ENCODE measurements around the gene CEACAM21.
A peak's percentile ranks its signal among the peaks of the same experiment; 100 is the strongest.

Gene CEACAM21

DNA sequence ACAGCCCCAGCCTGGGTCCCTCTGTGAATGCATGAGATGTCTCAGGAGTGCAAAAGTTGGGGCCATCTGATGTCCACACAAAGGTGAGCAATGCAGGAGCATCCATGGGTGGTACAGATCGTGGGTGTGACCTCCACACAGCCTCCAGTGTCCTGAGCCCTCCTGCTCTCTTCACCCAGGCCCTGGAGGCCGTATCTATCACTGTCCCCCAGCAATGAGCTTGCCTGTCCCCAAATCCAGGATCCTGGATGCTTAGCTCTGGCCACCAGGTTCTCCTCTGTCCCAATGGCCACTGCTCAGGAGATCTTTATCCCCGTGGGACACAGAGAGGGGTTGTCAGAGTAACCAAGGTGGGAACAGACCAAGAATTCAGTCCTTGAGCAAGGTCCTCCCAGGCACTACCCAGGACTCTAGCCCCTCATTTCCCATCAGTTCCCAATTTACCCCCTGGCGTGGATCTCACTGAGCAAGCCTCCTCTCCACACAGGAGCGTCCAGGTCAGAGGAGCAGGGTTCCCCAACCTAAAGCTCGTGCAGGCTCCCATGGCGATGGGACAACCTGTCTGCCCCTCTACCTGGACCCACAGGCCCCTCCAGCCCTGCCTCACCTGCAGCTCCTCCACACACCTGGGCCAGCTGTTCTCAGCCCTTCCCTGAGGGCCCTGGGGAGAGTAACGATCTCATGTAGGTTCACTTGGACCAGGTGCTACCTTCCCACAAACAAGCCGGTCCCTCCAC is 11.3 kb downstream of the CEACAM21 start:
- no peak for DNase-seq (ENCODE audit: low spot score)

DNA sequence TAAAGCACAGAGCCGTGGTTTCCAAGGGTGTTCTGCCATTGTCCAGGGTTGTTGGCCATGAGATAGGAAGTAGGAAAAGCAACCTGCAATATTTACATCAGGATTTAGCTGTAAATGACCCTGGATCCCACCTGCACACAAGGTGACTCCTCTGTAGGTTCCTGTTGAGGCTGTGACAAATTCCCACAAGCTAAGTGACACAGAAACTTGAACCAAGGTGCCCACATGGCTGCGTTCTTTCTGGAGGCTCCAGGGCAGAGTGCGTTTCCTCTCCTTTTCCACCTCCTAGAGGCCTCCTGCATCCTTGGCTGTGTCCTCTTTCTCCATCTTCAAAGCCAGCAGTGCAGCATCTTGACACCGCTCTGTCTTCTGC is 11.9 kb downstream of the CEACAM21 start:
- no peak for DNase-seq (ENCODE audit: low spot score)

DNA sequence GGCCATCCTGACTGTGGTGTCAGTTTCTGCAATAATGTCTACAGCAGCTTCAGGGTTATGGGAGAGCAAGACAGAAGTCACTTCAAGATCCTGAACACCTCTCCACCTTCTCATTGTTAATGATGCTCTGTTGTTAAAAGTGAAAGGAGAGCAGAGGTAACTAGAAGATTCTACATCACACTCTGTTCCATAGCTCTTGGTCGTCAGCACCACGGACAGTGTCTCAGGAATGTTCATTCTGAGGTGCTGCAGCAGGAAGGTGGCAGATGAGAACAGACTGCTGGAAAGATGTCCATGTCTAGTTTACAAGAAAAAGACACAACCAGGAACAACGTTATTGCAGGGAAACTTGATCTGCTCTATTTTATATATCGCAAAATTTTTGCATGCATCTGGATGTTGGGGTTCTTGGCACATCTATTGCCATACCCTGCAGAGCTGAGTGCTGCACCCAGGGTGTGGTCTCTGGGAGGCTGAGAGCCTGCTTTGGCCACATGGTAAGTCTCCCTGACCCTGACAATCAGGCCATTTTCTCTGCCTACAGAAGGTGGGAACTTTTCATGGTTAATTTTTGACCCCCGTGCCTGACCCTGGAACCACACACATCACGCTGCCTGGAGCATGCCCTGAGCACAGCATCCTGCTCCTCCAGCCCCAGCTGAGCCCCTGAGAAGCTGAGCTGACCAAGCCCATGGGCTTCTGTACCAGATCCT is 12.7 kb downstream of the CEACAM21 start:
- DNase-seq (ENCODE audit: low spot score): peak; percentile 35

DNA sequence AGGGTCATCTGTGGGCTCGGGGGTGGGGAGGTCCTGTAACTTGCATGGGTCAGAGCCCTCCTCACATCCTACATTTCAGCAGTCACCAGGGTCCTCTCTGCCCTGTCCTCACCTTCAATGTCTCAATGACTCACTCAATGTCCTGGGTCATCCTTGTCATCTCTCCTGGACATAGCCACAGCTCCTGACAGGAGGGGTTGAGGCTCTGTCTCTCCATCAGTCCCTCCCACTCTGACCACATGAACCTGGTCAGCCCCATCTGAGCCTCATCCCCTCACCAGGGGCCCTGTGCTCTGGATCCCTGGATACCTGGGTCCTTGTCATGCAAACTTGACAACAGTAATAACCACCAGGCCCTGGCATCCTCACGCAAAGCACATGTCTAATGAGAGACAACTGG is 13.4 kb downstream of the CEACAM21 start:
- DNase-seq (ENCODE audit: low spot score): no peak

DNA sequence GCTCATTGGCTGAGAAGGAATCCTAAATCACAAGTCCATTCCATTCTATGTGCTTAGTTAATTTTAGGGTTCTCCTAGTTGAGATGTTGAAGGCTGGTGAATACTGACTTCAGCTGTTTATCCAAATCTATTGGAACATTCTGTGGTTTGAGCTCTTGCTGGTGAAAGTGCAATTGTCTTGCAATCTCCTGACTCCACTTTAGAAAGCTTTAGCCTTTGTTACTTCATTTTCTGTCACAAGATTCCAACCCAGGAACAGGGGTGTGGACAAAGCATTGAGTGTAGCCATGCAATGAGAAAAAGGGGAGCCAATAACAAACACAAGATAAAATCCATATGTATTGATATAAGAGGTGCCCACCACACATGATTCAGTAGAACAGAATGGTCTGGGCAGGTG is 15.0 kb downstream of the CEACAM21 start:
- no peak for DNase-seq (ENCODE audit: low spot score)

DNA sequence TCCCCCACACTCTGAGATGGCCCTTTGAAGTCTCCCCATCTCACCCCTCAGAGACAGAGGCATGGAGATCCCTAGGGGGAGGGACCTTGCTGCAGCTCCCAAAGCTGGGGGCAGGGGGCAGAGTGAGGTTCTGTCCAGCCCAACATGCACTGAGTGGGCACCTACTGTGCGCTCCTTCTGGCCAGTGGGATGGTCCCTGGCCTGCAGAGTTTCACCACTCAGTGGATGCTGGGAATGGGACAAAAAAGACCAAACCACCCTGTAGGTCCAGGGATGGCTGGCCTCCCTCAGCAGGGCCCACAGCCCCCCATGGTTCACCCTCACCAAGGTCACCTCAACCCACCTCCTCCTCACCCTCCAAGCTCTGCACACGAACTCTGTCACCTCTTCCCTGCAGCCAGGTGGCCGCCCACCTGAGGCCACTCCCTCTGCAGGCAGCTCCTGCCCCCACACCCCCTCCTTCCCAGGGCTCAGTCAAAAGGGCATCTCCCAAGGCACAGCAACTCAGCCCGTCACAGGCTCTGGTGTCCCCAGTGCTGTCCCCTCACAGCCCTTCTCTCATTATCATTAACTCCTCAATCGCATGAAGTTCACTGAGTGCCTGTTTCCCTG is 16.1 kb downstream of the CEACAM21 start:
- DNase-seq (ENCODE audit: low spot score): no peak

DNA sequence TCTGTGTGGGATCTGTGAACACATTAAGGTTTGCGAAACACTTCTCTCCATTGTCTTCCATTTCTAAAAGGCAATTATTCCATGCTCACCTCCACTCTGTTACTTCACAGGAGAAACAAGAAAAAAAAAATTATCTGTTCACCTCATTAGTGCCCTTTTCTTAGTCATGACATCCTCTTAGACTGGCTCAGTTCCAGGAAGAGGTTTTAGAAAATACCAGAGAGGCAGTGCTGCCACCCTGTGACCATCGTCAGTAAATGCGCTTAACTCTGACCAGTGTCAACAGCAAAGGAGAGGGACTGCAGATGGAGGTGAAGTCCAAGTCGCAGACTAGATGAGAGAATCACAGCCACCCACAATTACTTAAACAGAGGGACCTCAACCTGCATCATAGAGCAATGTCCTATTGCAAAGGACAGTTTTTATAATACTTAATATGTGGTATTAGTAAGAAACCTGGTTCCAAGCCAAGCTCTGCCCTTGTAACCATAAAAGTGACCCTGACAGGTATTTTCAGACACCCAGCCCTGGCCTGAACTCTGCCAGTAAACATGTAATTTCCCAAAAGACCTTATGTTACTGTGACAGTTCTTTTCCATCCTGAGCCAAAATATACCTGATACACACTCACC is 19.4 kb downstream of the CEACAM21 start:
- peak; percentile 64 for DNase-seq (ENCODE audit: low spot score)

DNA sequence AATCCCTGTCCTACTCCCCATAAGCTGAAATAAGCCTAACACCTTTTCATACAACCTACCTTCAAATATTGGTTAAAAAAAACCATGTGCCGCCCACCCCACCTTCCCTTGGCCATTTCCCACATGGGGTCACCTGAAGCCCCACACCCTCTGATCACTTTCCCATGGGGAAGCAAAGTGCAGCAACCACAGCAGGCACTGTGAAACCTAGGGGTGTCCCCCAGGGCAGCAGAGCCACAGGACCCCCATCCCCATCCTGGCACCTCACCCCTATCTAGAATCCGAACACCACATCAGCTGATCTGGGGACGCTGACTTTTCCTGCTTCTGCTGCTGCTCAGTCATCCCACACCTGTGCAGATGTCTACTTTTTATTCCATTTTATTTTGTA is 19.9 kb downstream of the CEACAM21 start:
- no peak for DNase-seq (ENCODE audit: low spot score)

DNA sequence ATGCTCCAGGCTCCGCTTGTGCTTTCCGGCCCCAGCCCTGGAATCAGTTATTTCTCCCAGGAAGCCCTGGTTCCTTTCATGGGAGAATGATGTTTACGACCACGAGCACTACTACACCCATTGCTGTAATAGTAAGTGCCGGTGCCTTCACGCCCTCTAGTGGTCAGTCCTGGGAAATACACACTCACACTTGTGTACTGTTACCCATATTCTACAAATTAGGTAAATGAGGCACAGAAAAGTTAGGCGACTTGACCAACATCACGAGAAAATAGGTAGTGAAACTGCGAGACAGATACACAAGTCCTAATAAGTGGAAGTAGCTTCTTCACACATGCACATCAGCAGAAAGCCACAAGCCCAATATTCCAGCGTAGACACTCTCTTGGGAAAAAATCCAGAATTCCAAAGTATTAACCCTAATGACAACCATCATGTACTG is 21.7 kb downstream of the CEACAM21 start:
- DNase-seq (ENCODE audit: low spot score): peak; percentile 82

DNA sequence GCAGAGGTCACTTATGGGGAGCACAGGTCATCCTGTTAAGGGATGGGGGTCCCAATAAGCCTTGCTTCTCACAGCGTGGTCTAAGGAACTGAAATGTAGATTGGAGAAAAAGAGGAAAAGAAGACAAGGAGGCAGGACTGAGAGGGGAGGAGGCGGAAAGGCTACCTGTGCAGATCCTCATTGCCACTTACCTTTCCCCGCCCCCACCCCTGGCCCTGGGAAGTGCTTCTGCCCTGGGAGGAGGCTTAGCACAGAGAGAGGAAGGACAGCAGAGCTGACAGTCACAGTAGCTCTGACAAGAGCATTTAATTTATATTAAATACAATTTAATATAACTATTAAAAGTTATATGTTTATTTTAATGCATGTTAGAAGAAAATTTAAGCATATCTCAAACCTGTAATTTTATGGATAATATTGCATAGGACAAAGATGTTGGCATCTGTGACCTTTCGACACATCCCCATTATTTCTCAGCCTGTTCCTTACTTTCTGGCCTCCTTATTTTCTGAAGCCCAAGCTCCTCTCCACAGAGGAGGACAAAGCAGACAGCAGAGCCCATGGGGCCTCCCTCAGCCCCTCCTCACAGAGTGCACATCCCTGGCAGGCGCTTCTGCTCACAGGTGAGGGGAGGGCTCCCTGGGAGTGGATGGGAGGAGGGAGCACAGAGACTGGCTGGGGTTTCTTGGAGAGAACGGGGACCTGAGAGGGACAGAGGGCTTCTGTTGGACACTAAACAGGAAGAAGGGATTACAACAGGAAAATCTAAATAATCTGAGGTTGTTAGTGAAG is 23.4 kb downstream of the CEACAM21 start:
- no peak for DNase-seq (ENCODE audit: low spot score)

DNA sequence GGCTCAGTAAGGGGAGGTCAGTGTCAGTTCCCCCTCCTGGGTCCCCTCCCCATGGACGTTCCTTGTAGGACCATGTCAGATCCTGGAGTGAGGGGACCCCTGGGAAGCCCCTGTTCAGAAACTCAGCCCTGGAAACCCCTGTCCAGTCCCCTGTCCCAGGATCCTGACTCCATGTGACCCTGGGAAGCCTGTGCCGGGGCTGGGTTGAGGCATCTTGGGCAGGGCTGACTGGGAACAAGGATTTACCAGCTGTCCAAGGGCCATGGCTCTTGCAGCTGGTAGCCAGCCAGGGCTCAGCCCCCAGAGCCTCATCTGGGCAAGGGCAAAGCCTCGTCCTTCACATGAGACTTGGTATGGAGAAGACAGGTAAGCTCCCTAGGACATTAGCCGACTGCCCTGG is 25.8 kb downstream of the CEACAM21 start:
- no peak for DNase-seq (ENCODE audit: low spot score)

DNA sequence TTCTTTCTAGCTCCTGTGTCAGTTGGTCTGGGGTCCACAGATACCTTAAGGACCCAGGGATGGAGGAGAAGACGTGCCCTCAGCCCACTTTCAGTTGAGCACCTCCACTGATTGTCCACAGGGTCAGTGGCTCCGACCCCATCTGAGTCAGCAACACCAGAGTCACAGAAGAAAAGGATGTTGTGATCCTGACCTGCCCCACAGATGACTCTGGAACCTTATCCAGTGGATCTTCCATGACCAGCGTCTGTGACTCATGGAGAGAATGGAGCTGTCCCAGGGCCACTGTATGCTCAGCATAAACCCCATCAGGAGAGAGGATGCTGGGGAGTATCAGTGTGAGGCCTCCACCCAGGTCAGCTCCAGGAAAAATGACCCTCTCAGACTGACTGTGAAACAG is 28.9 kb downstream of the CEACAM21 start:
- no peak for DNase-seq (ENCODE audit: low spot score)

DNA sequence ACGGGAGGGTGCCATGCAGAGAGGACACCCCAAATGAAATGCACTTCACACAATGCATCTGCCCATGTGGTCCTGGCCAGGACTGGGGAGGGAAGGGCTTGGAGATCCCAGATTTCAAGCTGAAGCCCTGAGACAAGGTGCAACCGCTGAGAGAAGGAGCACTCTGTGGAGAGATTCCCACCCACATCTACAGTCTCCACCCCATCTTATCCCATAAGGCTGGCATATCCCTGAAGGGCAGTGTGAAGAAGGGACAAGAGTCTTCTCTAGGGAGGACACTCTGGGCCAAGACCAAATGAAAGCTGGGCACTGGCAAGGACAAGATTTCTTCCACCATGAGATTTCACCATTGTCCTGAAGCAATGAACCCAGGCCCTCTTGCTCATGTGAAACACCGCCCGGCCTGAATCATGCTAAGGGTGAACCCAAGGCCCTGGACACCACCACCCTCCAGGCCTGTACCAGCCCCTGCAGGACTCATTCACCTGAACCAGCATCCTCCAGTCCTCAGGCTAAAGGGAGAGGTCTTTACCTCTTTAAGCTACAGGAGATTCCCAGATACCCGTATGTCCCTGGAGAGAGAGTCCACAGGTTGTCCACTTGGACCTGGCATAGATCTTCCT is 30.4 kb downstream of the CEACAM21 start:
- DNase-seq (ENCODE audit: low spot score): no peak

DNA sequence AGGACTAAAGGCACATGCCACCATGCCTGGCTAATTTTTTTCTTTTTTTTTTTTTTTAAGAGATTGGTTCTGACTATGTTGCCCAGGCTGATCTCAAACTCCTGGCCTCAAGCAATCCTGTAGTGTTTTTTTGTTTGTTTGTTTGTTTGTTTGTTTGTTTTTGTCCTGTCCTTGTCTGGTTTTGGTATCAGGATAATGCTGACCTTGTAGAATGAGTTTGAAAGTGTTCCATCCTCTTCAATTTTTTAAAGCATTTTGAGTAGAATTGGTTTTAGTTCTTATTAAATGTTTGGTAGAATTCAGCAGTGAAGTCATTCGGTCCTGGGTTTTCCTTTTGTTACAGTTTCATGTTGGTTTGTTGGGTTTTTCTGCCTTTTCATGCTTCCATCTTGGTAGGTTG is 31.7 kb downstream of the CEACAM21 start:
- DNase-seq (ENCODE audit: low spot score): no peak

DNA sequence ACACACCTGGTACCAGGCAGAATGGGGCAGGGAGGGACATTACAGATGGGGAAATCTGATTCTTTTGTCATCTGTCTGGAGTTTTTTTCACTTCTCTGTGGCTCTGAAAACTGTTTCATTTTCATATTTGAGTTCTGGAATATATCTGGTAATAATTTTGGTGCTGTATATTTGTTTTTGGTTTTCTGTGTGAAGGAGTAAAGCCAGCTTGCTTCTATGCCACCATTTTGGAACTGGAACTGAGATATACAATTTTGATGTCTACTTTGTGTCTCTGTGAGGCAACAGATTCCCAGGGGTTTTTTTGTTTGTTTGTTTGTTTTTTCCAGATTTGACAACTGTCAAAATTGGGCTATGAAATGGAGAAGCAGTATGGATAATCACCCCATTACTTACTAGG is 34.8 kb downstream of the CEACAM21 start:
- no peak for DNase-seq (ENCODE audit: low spot score)

DNA sequence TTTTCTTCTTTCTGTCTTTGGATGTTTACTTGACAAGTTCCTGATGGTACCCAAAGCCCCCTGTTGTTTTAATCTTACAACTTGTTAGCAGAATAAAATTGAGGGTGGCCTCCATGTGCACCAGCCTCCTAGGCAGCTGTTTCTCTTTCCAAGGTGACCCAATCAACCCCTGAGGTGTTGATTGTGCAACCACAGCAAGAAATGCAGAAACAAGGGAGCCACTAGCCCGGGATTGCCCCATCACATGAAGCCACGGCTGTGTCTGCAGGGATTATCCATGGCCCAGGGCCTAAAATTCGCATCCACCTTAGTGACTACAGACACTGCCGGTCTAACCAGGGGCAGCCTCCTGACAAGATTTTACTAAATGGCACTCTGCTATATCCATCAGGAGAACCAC is 36.5 kb downstream of the CEACAM21 start:
- DNase-seq (ENCODE audit: low spot score): no peak

DNA sequence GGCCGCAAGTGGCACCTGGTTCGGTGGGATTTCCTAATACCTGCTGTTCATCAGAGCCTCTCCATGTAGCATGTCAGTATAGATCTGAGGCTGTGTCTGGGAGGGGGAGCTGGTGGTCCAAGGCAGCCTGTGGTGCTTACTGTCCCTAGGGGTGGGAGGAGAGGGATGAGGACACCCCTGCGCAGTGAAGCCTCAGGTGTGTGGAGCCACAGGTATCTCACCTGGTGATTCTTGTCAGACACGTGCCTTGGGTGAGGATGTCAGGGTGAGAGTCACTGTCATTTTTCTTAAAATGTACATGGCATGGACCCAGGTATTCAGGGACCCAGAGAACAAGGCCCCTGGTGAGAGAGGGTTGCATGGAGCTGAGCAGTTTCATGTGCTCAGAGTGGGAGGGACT is 39.2 kb downstream of the CEACAM21 start:
- DNase-seq (ENCODE audit: low spot score): no peak

DNA sequence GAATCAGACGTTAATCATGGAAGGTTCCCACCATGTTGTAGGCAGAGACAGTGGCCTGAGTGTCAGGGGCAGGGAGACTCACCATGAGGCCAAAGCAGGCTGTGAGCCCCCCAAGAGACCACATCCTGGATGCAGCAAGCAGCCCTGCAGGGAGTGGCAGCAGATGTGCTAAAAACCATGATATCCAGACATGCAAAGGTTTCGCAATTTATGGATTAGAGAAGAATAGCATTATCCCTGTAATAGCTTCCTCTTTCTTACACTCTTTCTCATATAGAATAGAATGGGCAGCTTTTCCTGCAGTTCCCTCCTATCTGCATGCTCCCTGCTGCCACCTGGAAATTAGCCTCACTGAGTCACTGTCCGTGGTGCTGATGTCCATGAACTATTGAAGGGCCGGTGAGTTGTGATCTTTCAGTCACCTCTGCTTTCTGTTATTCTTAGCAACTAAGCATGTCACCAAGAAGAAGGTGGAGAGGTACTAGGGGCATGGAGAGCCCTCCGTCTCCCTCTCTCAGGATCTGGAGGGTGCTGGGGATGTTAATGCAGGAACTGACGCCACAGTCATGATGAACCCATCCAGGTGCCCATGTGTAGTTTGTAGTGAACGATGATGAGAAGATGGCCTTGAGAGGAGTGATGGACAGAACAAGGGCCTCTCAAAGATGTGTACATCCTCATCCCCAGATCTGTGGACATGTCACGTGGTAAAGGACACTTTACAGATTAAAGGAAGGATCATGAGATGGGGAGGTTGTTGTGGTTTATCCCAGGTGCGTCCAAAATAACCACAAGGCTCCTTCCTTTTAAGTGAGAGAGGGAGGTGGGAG is 41.0 kb downstream of the CEACAM21 start:
- no peak for DNase-seq (ENCODE audit: low spot score)

DNA sequence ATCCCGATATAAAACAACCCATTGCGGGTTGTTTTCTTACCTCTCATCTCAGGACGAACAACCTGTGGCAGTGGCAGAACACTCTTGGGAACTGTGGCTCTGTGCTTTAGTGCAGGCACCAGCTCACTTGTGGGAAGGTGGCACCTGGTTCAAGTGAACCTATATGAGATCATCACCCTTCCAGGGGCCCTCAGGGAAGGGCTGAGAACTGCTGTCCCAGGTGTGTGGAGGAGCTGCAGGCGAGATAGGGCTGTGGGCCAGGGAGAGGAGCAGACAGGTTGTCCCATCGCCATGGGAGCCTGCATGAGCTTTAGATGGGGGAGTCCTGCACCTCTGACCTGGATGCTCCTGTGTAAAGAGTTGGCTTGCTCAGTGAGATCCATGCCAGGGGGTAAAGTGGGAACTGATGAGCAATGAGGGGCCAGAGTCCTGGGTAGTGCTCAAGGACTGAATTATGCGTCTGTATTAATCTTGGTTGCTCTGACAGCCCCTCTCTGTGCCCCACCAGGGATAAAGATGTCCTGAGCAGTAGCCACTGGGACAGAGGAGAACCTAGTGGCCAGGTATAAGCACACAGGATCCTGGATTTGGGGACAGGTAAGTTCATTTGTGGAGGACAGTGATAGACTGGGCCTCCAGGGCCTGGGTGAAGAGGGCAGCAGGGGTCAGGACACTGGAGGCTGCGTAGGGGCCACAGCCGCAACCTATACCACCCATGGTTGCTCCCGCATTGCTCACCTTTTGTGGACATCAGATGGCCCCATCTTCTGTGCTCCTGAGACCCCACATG is 42.2 kb downstream of the CEACAM21 start:
- no peak for DNase-seq (ENCODE audit: low spot score)

DNA sequence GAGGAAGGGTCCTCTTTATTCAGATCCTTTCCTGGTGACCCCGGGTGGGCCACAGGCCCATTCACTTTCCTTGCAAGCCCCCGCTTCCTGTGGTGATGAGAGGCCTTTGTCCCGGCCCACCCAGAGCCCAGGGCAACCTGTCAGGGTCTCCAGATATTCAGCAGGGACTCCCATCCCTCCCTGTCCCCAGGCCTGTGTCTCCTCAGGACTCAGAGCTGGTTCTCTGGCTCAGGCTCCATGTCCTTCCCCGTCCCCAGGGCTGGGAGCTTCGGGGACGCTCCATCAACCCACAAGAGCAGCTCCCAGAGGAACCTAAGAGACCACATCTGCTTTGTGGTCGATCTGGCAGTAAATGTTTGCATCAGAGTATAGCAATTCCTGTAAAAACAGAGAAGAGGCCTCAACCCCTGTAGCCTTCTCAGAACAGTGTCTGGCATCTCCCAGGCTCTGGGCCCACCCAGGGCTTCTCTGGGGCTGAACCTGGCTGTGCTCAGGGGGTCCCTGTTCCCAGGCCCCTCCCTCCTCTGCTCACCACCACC is 43.1 kb downstream of the CEACAM21 start:
- no peak for DNase-seq (ENCODE audit: low spot score)

Measured in COLO829 (cell line).